IMR-90 (cell line): Measurements from ENCODE around the gene AOX1. TPM values are rescaled to one million over a fixed set of nuclear protein-coding genes. Genes with fewer than 3 reads are reported as not detected.

ENCODE experiments used
- ATAC-seq: fragments of 200-7000 bp; cut with Tn5 transposase; 2 replicates; pipeline ENCODE4 v1.9.1; 2020; ENCODE audit warnings: low read depth, mild to moderate bottlenecking, moderate library complexity
- BruUV-seq: library from RNA; stranded (reverse); fragments of 400-500 nt; replicated peaks from 2 replicates; lab custom pipeline; 2021; lab: Mats Ljungman, UMichigan
- CTCF ChIA-PET: fragments of 300-600 bp; formaldehyde crosslinking; extraction: SDS; loops from one replicate; lab custom pipeline; 2021; ENCODE audit warnings: antibody characterized with exemption; lab: Yijun Ruan, JAX
- POLR2A ChIA-PET: fragments of 300-600 bp; sonication (Branson Sonifier 250); formaldehyde crosslinking; loops from one replicate; lab custom pipeline; 2022; ENCODE audit warnings: antibody characterized with exemption; ENCODE audit not compliant: unreplicated experiment; lab: Charles Lee
- DNase-seq: peaks from one replicate; pipeline ENCODE4 v3.0.0; 2013
- H2AFZ ChIP-seq: replicated peaks from 2 replicates; pipeline ENCODE3; 2013; ENCODE audit warnings: low read length, mild to moderate bottlenecking; ENCODE audit not compliant: poor library complexity
- H2AK5ac ChIP-seq: 2 replicates; pipeline ENCODE4 v1.6.1; 2013; ENCODE audit warnings: low read depth, low read length, inconsistent platforms
- H2AK9ac ChIP-seq: replicated peaks from 2 replicates; pipeline ENCODE3; 2013; ENCODE audit warnings: mild to moderate bottlenecking, low read depth, low read length, moderate library complexity; ENCODE audit not compliant: poor library complexity
- H2BK120ac ChIP-seq: 2 replicates; pipeline ENCODE4 v1.6.1; 2013; ENCODE audit warnings: low read depth, low read length, inconsistent platforms
- H2BK15ac ChIP-seq: 3 replicates; pipeline ENCODE4 v1.6.1; 2013; ENCODE audit warnings: low read depth, low read length, inconsistent platforms
- H2BK20ac ChIP-seq: 2 replicates; pipeline ENCODE4 v1.6.1; 2013; ENCODE audit warnings: low read depth, mild to moderate bottlenecking, inconsistent platforms, low read length, moderate library complexity
- H2BK5ac ChIP-seq: 2 replicates; pipeline ENCODE4 v1.6.1; 2013; ENCODE audit warnings: mild to moderate bottlenecking, low read depth, low read length, inconsistent platforms; ENCODE audit not compliant: poor library complexity, severe bottlenecking
- H3K14ac ChIP-seq: replicated peaks from 2 replicates; pipeline ENCODE4 v1.6.1; 2013; ENCODE audit warnings: low read depth, low read length, inconsistent platforms
- H3K18ac ChIP-seq: 2 replicates; pipeline ENCODE4 v1.6.1; 2013; ENCODE audit warnings: low read depth, low read length, control low read depth
- H3K23ac ChIP-seq: 2 replicates; pipeline ENCODE4 v1.6.1; 2013; ENCODE audit warnings: low read depth, low read length, inconsistent platforms
- H3K27ac ChIP-seq: 2 replicates; pipeline ENCODE4 v1.5.1; 2013; ENCODE audit warnings: mild to moderate bottlenecking, control low read depth, low read length; ENCODE audit not compliant: insufficient read depth
- H3K27me3 ChIP-seq: 2 replicates; pipeline ENCODE4 v1.6.1; 2013; ENCODE audit warnings: low read length; ENCODE audit not compliant: control insufficient read depth, insufficient read depth
- H3K36me3 ChIP-seq: 2 replicates; pipeline ENCODE4 v1.6.1; 2013; ENCODE audit warnings: low read length, mixed read lengths; ENCODE audit not compliant: control insufficient read depth, insufficient read depth
- H3K4ac ChIP-seq: 2 replicates; pipeline ENCODE4 v1.6.1; 2013; ENCODE audit warnings: low read depth, low read length, inconsistent platforms
- H3K4me1 ChIP-seq: 2 replicates; pipeline ENCODE4 v1.6.1; 2013; ENCODE audit warnings: low read length, mixed read lengths; ENCODE audit not compliant: control insufficient read depth, insufficient read depth
- H3K4me2 ChIP-seq: 2 replicates; pipeline ENCODE4 v1.6.1; 2013; ENCODE audit warnings: low read depth, mild to moderate bottlenecking, control low read depth, low read length, moderate library complexity
- H3K4me3 ChIP-seq: 2 replicates; pipeline ENCODE4 v1.5.1; 2013; ENCODE audit warnings: low read depth, mild to moderate bottlenecking, control low read depth, low read length, moderate library complexity; ENCODE audit not compliant: insufficient read depth
- H3K56ac ChIP-seq: 2 replicates; pipeline ENCODE4 v1.6.1; 2013; ENCODE audit warnings: low read length, inconsistent platforms; ENCODE audit not compliant: insufficient read depth; ENCODE audit errors: extremely low read depth
- H3K79me1 ChIP-seq, 2 experiments: 2 replicates each; pipeline ENCODE4 v1.6.1; 2013; ENCODE audit warnings: low read length in 2 of 2, inconsistent platforms in 1 of 2, low read depth in 1 of 2
- H3K9ac ChIP-seq: 2 replicates; pipeline ENCODE4 v1.6.1; 2013; ENCODE audit warnings: low read depth, low read length, control low read depth
- H3K9me1 ChIP-seq: 2 replicates; pipeline ENCODE4 v1.6.1; 2013; ENCODE audit warnings: low read length, inconsistent platforms; ENCODE audit not compliant: insufficient read depth
- H3K9me3 ChIP-seq: 2 replicates; pipeline ENCODE4 v1.6.1; 2013; ENCODE audit warnings: low read length; ENCODE audit not compliant: control insufficient read depth, insufficient read depth
- H4K20me1 ChIP-seq: 2 replicates; pipeline ENCODE4 v1.6.1; 2013; ENCODE audit warnings: low read length, inconsistent platforms; ENCODE audit not compliant: insufficient read depth
- H4K5ac ChIP-seq: 2 replicates; pipeline ENCODE4 v1.6.1; 2013; ENCODE audit warnings: mild to moderate bottlenecking, low read depth, low read length, control low read depth
- H4K8ac ChIP-seq, 2 experiments: 2 replicates each; pipeline ENCODE4 v1.6.1; 2013; ENCODE audit warnings: low read depth in 2 of 2, low read length in 2 of 2, control low read depth in 1 of 2, inconsistent platforms in 1 of 2
- H4K91ac ChIP-seq: 2 replicates; pipeline ENCODE4 v1.6.1; 2013; ENCODE audit warnings: low read depth, low read length, inconsistent platforms; ENCODE audit not compliant: insufficient read depth
- CEBPB ChIP-seq: IDR thresholded peaks from 2 replicates; pipeline ENCODE4 v1.6.1; 2012; ENCODE audit warnings: low read depth, low read length, improper control_type of control experiment
- CHD1 ChIP-seq: IDR thresholded peaks from 2 replicates; pipeline ENCODE4 v1.6.1; 2012; ENCODE audit warnings: low read depth, low read length, improper control_type of control experiment
- CTCF ChIP-seq: conservative IDR thresholded peaks from 2 replicates; pipeline ENCODE4 v1.5.1; 2012; ENCODE audit warnings: mild to moderate bottlenecking, low read depth, low read length, improper control_type of control experiment
- ELK1 ChIP-seq: fragments of 150-350 bp; IDR thresholded peaks from 2 replicates; pipeline ENCODE4 v1.6.1; 2016; ENCODE audit warnings: low read depth, mild to moderate bottlenecking, low read length, moderate library complexity, borderline replicate concordance
- FOS ChIP-seq: fragments of 150-350 bp; IDR thresholded peaks from 2 replicates; pipeline ENCODE4 v1.6.1; 2016; ENCODE audit warnings: low read depth, low read length
- MAFK ChIP-seq: IDR thresholded peaks from 2 replicates; pipeline ENCODE4 v1.6.1; 2012; ENCODE audit warnings: low read depth, low read length, improper control_type of control experiment
- MAZ ChIP-seq: IDR thresholded peaks from 2 replicates; pipeline ENCODE4 v1.6.1; 2012; ENCODE audit warnings: low read depth, mild to moderate bottlenecking, low read length, improper control_type of control experiment, moderate library complexity, borderline replicate concordance
- NFE2L2 ChIP-seq: fragments of 150-350 bp; IDR thresholded peaks from 2 replicates; pipeline ENCODE4 v1.6.1; 2016; ENCODE audit warnings: low read depth, mild to moderate bottlenecking, low read length
- POLR2A ChIP-seq: IDR thresholded peaks from 2 replicates; pipeline ENCODE4 v1.6.1; 2012; ENCODE audit warnings: mild to moderate bottlenecking, low read depth, low read length
- RAD21 ChIP-seq: IDR thresholded peaks from 2 replicates; pipeline ENCODE4 v1.6.1; 2012; ENCODE audit warnings: low read length, improper control_type of control experiment
- RCOR1 ChIP-seq: IDR thresholded peaks from 2 replicates; pipeline ENCODE4 v1.6.1; 2012; ENCODE audit warnings: mild to moderate bottlenecking, low read length, improper control_type of control experiment; ENCODE audit not compliant: insufficient replicate concordance
- USF2 ChIP-seq: fragments of 150-350 bp; IDR thresholded peaks from 2 replicates; pipeline ENCODE4 v1.6.1; 2017; ENCODE audit warnings: mild to moderate bottlenecking, antibody characterized with exemption, low read length, low read depth
- dilution Hi-C: fragments of 300-500 bp; cut with HindIII; formaldehyde crosslinking; loops from one replicate; pipeline ENCODE4 v1.14.3; 2018; ENCODE audit warnings: low sequenced_read_pairs; ENCODE audit not compliant: unreplicated experiment
- in situ Hi-C: fragments of 300-500 bp; cut with MboI; formaldehyde crosslinking; loops from 3 replicates; pipeline ENCODE4 v1.14.3; 2019; ENCODE audit warnings: low sequenced_read_pairs, inconsistent platforms, mixed read lengths
- intact Hi-C: fragments of 100-400 bp; cut with micrococcal nuclease; formaldehyde crosslinking; loops from 2 replicates; pipeline ENCODE4 v1.10.0; 2022
- polyA plus RNA-seq, 3 experiments: library from polyadenylated mRNA; depleted of rRNA; stranded (reverse); fragments of >200 nt; gene quantifications; 2 replicates each; pipeline ENCODE4 v1.2.3, GENCODE V29; 2012; ENCODE audit warnings: low replicate concordance in 1 of 3
- total RNA-seq: library from RNA; depleted of rRNA; stranded (reverse); fragments of >200 nt; gene quantifications from 2 replicates; pipeline ENCODE4 v1.2.3, GENCODE V29; 2012

AOX1 gene
- total and polyA plus RNA-seq, 2 of the 4 experiments (the other 2 are of a cell fraction) = 21.7 to 59.9 TPM

GRCh38 chr2:200590090-200590489, 4.3 kb downstream of the AOX1 start:
- CTCF ChIA-PET = no interaction called here
- no peak overlapping the region for H2BK120ac ChIP-seq
- H3K56ac ChIP-seq = no peak overlapping the region
- DNase-seq (no peak), ATAC-seq (no peak)
- intact Hi-C loops (no loop called here), dilution Hi-C loops (no loop called here), in situ Hi-C loops (no loop called here)
- no peak overlapping the region for H3K27ac ChIP-seq
- H2BK20ac ChIP-seq = no peak overlapping the region
- H4K91ac ChIP-seq = no peak overlapping the region
- H4K5ac ChIP-seq = no peak overlapping the region
- H3K4me2 ChIP-seq = no peak overlapping the region
- no peak overlapping the region for H3K4ac ChIP-seq
- H3K9me3 ChIP-seq = no peaks in the 10 kb centered on the region
- no peak overlapping the region for H3K18ac ChIP-seq
- H3K27me3 ChIP-seq = no peaks in the 10 kb centered on the region; the same call in 1 of the 2 replicates
- H2AK9ac ChIP-seq = no peak overlapping the region
- H4K20me1 ChIP-seq = no peaks in the 10 kb centered on the region
- BruUV-seq = no TSS peak
- H2BK15ac ChIP-seq = no peak overlapping the region
- H3K14ac ChIP-seq = no peak overlapping the region
- no peak overlapping the region for H3K23ac ChIP-seq
- no peak overlapping the region for H4K8ac ChIP-seq
- no peak overlapping the region for H2AK5ac ChIP-seq
- no peak overlapping the region for H2BK5ac ChIP-seq
- peaks cover 3% of the 10 kb centered on the region; the same call in 1 of the 2 replicates for H3K9me1 ChIP-seq
- no peaks in the 10 kb centered on the region for H3K79me1 ChIP-seq
- H3K36me3 ChIP-seq = no peaks in the 10 kb centered on the region
- TF ChIP-seq FOS (no peak), RCOR1 (no peak), CHD1 (no peak), MAFK (no peak), CTCF (no peak), NFE2L2 (no peak), RAD21 (no peak), POLR2A (no peak), USF2 (no peak), CEBPB (no peak), MAZ (no peak), ELK1 (no peak)
- H3K9ac ChIP-seq = no peak overlapping the region
- H3K4me3 ChIP-seq = no peak overlapping the region
- POLR2A ChIA-PET = no interaction called here
- no peak overlapping the region for H2AFZ ChIP-seq
- no peaks in the 10 kb centered on the region for H3K4me1 ChIP-seq
